ENCODE results near the gene CARD19.
"Not testable (repeated sequence)": the region's sequence is repeated elsewhere in the genome, so short reads cannot be mapped to it uniquely, and the experiment has no call there.

CARD19 gene

DNA sequence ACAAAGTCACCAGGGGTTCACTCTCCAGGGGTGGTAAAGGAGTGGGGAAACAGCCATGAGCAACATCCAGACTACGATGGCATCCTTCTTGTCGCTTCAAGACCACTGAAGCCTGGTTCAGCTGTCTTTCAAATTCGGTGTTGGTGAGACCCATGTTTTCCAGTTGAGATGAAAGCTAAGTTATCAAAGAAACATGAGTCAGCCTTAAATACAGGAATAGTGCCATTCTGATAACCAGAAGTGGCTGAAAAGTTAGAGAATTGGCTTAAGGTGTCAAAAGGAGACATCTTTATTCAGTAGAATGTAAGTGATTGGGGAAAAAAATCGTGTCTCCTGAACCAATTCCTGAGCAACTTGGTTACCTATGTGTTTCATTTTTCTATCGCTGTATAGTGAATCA, 7.0 kb upstream of the CARD19 start:
- DNase-seq = no peak

DNA sequence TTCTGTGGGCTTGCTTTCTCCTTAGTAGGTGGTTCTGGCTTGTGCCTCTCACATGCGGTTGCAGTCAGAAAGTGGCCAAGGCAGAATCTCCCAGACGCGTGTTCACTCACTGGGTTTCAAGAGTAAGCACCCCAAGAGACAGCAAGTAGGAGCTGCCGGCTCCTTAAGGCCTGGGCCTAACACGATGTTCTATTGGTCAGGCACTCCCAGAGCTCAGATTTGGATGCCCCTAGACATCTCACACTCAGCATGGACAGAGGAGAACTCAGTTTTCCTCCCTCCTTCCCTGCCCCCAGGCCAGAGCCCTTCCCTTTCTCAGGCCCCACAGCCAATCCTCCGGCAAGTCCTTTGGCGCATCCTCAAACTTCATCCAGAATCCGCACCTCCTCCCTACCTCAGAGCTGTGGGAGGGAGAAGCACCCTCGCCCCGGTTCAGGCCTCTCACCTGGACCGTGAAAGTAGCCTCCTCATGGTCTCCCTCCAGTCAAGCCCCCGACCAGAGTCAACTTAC, 6.5 kb upstream of the CARD19 start:
- no peak for DNase-seq

DNA sequence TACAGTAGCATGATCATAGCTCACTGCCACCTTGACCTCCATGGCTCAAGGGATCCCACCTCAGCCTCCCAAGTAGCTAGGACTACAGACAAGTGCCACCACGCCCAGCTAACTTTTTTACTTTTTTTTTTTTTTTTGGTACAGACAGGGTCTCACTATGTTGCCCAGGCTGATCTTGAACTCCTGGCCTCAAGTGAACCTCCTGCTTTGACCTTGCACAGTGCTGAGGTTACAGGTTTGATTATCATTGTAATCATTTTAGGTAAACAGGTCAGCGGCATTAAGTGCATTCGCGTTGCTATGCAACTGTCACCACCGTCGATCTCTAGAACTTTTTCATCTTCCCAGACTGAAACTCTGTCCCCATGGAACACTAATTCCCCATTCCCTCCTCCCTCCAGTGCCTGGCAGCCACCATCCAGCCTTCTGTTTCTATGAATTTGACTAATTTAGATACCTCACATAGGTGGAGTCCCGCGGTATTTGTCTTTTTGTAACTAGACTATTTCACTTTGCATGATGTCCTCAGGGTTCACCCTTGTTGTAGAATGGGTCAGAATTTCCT, 5.8 kb upstream of the CARD19 start:
- DNase-seq = no peak

DNA sequence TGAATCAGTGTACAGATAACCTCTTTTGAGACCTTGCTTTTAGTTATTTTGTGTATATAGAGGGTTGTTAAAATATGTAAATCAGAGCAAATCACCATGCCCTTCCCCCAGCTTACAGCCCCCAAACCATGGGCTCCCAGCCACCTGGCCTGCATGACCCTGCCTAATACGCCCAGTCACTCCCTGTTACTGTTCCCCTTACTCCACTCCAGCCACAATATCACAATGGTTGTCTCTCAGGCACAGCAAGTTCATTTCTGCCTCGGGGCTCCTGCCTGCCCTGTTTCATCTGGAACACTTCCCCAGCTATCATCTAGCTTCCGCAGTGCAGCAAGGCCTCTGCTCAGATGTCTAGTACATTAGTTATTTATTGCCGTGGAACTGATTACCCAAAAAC, 5.0 kb upstream of the CARD19 start:
- DNase-seq = no peak

DNA sequence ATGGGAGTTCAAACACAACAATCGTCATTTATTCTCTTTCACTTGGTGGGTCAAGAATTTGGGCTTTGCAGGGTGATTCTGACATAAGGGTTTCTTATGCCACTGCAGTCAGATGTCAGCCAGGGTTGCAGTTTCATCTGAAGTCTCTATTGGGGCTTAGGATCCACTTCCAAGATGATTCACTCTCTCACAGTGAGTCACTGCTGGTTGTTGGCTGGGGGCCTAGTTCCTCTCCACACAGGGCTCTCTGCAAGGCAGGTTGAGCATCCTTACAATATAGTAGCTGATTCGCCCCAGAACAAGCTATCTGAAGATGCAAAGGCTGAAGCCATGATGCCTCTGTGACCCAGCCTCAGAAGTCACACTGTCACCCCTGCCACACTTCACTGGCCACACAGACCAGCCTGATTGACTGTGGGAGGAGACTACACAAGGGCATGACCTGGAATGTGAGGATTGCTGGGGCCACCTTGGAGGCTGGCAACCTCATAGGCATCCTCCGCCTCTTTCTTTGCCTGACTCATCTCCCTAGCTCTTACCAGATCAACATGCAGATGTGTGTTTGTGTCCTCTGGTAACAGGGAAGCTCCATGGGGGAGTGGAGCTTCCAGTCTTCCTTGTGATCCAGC, 4.5 kb upstream of the CARD19 start:
- DNase-seq = no peak

DNA sequence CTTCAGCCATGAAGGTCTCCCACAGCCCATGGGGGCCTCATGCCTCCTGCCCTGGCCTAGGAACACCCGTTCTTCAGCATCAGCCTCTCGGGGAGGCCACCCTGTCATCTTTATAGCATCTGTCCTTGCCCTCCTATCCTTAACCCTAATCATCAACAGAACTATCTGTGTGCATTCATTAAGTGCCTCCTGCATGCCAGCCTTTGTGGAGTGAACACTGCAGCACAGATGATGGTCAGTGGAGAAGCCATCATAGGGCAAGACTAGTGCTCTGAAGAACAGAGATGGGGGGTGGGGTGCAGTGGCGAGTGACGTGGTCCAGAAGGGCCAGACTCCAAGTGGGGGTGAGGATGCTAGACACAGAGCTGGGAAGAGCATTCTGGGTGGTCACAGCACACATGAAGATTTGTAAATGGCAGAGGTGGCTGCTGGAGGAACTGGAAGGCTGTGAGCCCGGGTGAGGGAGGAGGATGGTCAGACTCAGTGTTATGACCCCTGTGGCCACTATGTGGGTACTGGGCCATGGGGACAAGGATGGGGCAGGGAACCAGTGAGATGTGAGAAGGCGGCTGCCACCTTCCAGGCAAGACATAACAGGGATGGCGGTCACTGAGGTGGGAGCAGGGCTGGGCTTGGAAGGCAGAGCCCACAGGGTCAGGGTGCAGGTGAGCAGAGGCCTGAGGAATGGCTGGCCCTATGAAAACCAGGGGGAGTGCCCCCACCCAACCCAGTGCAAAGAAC, 3.6 kb upstream of the CARD19 start:
- no peak for DNase-seq

DNA sequence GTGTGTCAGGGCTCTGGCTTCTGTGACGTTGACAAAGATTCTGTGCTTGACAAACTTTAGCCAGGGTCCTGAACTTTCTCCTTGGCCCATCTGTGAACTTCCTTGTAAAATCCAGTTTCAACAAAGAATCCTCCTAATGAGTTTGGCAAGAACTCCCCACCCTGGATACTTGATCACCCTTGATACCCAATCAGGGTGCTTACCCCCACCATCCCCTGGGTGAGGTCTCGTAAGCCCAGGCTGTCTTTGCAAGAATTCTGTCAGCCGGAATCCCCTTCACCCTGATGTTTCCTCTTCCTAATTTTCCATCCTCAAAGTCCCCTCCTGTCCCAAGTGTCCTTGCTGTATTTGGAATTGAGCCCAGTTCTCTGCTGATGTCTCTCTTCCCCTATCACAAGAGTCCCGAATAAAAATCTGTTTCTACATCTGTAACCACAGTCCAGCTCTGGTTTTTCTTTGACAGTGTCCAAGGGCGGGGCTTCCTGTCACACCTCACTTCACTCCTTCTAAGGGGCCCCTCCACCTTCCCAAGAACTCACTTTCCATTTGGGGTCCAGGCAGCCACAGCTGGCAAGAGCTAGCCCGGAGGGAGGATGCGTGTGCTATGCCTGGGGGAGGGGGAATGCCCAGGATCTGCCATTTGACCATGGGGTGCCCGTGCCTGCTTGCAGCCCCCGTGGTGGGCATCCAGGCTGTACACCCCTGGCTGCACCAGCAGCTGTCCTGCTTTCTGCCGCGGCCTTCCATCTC, 2.7 kb upstream of the CARD19 start:
- peak in 1 of 2 experiments; percentile 10 for DNase-seq

DNA sequence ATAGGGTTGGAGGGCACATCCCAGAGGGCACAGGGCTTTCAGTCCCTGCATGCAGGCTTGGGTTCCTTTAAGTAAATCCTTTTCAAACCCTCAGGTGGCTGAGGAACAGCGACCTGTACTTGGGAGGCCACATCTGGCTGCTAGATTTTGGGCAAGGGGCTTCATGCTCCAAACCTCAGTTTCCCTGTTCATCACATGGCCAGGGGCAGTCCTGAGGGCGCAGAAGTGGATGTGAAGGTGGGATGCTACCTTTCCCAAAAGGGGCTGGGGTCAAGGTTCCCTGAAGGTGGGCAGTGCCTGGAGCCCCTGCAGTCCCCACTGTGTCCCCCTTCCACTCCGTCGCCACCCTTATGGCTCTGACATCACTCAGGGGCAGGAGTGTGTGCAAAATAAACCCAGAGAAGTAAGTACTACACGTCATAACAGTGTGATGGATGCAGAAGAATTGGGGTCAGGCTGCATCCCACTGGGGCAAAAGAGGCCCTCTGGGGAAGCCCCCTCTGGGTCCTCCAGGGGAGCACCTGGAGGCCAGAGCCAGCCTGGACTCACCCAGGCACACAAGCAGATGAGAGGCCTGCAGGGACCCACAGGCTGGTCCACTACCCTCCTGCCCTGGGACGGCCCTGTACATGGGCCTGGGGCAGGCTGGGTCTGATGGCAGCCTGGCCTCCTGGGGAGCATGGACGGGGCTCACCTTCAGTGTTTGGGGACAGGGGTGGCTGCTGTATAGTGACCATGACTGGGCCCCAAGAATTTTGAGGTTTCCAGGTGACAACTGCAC, 1.9 kb upstream of the CARD19 start:
- DNase-seq = no peak

DNA sequence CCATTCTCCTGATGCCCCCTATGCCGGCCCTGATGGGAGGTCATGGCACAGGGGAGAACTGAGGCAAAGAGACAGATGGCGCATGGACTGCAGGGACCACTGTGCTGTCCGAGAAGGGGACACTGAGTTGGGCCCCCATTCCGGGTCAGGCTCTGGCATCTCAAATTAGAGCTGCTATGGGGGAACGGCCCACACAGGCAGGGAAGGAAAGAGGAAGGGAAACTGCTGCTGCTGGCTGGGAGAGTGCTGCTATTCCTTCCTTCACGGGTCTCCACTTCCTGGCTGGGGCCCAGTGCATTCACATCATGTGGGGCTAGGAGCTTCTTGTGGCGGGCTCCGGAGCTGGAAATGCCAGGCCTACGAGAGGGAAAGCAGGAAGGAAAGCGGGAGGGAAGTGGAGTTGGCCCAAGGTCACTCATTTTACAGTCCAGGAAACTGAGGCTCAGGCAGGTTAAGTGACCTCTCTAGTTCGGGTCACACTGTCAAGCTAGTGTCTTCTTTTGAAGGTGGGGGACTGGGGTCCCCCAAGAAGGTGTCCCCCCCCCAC, 1.3 kb upstream of the CARD19 start:
- no peak for DNase-seq

DNA sequence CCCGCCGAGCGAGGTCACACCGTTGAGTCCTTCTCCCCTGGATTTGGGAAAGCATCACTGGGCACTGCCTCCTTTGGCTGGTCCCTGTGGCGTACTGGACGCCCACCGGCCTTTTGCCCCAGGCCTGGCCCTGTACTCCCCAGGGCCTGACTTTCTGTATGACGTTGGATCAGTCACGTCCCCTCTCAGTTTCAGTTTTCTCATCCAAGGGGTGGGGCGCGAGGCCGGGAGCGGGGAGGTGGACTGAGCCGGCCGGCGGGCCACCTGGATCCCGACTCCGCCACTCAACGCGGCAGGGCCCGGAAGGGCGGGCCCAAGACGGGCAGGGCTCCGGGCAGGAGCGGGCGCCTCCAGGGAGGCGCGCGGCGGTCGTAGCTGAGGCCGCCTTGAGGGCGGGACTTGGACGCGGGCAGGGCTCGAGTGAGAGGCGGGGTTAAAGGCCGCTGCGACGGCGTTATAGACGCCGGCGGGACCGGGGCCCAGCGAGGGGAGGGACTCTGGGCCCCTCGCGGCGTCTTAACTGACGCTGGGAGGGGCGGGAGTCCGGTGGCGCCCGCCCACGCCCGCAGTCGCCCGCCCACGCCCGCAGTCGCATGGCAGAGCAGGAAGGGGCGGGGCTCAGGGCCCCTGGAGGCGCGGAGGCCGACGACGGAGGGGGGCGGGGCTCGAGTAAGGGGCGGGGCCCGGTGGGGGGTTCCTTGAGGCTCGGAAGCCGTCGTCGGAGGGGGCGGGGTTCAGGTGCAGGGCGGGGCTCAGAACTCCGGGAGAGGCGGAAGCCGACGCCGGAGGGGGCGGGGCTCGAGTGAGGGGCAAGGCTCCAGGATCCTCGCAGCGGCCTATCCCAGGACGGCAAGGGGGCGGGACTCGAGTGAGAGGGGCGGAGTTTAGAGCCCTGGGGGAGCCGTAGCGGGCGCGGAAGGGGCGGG, 549 bp upstream of the CARD19 start:
- DNase-seq = peak; percentile 99 to 100

DNA sequence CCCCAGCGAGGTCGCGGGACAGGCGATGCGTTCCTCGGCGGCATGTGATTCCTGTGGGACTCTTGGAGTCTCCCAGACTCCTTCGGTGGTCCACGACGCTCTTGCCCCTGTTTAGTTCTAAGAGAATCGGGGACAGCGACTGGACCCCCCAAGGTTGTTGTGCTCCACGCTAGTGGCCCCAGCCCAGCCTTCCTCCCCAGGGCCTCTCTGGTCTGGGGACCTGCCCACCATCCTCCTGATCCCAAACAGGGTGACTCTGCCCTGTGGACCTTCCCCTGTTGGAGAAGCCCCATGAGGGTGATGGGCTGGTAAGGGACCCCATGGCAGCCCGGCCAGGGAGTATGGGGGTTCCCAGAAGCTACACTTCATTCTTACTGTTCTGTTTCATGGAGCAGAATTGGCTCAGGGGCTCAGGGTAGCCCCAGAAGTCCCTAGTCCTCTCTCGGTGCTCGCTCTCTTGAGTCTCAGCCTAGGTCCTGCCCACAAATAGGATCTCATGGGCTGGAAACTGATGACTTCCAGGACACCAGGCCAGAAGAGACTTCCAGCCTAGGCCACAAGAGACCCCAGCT, 880 bp downstream of the CARD19 start:
- DNase-seq = no peak

DNA sequence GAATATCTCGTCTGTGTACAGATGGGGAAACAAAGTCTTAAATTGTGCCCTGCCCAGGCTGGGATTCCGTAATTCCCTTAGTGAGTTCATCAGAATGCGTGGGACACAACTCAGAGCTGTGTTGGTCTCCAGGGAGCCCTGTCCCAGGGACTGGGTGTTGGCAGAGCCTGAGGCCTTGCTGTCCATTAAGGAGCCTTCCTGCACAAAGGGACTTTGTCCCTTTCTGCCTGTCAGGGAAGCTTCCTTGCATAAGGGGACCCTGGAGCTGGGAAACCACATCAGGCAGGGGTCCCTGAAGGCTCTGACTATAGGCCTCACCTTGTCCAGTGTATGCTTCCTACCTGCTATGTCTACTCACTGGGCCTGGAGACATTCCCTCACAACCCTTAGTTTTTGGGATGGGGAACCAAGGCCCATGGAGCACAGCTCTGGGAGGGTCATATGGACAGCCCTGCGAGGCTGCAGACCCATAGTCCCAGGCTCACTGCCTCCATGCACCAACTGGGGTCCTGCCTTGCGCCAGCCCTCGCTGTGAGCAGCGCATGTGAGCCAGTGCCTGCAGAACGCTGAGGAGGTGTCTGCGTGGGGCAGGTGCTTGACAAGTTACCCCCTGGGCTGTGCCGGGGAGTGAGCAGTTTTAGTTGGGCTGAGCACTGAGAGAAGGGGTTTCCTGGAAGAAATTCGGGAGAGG, 1.6 kb downstream of the CARD19 start:
- DNase-seq = no peak

DNA sequence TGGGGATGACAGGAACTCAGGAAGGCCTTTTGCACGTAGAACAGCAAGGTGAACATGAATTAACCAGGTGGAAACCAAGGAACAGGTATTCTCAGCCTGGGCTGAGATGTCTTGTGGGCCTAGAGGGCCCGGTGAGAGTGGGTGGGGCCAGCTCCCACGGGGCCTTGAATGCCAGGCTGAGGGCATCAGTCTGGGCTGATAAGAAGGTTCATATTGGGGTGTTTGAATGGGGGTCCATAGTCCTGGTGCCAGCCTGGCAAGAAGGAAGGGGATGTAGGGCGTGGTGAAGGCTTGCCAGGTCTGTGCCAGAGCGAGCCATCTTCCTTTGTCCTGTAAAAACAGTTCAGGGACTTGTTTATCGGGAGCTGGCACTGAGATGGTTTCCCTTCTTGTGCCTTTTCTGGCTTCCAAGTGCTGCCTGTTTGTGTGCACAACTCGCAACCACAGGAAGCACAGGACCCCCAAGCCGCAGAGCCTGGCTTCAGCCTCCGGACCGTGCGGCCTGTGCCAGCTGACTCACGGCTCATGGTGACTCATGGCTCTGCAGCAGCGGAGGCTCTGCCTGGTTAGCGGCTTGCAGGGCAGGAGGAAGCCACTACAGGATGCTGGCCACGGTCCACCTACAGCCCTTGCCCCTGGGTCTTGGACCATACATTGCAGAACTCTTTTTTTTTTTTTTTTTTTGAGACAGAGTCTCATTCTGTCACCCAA, 2.4 kb downstream of the CARD19 start:
- DNase-seq = peak; percentile 88 to 92

DNA sequence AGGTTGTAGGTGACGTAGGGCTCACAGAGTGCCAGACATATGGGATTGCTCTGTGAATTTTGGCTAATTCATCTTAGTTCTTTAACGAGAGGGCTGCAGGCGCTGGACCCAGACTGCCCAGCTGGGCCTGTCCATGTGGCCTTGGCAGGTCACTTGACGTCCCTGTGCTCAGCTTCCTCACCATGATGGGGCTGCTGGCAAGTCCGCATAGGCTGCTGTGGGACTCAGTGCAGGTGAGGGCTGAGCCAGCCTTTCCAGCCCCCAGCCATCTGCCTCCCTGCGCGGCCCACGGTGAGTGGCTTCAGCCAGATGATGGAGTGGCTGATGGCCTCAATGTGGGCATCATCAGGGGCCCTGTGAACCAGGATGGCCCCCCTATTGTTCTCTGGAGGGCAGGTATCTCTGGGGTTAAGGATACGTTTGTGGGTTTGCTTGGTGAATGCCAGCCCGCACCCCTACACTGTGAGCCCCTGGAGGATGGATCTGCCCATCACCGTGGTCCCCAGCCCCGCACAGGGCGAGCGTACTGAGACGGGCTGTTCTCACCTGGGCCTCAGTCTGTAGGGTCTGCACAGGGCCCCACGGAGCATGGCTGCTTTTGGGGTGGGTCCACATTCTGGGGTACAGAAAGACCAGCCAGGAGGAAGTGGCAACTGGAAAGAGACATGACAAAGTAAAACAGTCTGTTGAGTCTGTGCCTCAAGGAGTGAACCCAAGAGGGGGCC, 3.7 kb downstream of the CARD19 start:
- no peak for DNase-seq

DNA sequence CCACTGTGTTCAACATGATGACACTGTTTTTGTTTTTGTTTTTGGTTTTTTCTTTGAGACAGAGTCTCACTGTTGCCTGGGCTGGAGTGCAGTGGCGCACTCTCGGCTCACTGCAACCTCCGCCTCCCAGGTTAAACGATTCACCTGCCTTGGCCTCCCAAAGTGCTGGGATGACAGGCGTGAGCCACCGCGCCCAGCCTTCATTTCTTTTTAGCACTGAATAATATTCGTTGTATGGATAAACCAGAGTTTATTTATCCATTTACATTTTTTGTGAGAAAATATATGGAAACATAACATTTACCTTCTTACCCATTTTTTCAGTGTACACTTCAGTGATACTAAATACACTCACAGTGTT, 4.2 kb downstream of the CARD19 start:
- no peak for DNase-seq

DNA sequence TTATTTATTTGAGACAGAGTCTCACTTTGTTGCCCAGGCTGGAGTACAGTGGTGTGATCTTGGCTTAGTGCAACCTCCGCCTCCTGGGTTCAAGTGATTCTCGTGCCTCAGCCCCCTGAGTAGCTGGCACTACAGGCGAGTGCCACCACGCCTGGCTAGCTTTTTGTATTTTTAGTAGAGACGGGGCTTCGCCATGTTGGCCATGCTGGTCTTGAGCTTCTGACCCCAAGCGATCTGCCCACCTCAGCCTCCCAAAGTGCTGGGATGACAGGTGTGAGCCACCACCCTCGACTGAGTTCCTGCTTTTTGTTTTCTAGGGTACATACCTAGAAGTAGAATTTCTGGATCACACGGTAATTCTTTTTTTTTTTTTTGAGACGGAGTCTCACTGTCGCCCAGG, 5.1 kb downstream of the CARD19 start:
- not testable (repeated sequence) for DNase-seq

DNA sequence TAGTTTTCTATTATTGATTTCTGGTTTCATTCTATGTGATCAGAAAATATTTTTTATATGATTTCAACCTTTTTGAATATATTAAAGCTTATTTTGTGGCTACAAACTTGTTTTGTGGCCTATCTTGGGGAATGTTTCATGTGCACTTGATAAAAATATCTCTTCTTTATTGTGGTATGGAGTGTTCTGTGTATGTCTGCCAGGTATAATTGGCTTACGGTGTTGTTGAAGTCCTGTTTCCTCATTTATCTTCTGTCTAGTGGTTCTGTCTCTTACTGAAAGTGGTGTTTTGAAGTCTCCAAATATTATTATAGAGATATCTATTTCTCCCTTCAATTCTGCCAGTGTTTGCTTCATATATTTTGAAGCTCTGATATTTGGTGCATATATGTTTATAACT, 9.6 kb downstream of the CARD19 start:
- DNase-seq = no peak

DNA sequence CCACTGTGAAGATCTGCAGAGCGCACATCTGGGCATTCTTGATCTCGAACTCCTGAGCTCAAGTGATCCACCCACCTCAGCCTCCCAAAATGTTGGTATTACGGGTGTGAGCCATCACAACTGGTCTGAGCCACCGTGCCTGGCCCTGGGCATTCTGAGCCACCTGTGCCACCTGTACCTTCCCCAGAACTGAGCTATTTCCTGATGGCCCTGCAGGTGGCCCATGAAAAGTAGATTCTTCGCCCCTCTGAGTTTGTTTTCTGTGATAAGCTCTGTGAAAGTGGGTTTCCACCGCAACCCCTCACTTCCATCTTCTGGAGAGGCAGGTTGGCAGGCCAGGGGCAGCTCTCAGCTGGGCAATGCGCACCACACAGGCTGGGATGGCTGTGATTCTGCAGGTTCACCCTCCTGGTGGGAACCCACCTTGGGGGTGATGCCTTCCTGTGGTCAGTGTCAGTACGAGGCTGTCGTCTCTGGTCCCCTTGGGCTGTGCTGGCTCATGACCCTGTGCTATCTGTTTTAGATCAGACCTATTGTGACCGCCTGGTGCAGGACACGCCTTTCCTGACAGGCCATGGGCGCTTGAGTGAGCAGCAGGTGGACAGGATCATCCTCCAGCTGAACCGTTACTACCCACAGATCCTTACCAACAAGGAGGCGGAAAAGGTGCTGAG, 11.3 kb downstream of the CARD19 start:
- DNase-seq = no peak

DNA sequence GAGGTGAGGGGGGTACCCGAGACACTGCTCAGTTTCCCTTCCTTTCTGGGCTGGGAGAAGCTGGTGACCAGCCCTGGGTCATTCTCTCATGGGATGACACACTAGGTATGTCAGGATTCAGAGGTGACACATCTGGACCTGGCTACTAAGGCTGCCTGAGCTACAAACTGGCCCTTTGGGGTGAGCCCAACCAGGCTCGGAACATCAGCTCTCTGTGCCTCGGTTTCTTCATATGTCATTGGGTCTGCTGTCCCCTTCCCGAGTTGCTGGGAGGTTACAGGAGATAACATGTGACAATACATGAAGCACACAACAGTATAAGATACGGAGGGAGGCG, 11.8 kb downstream of the CARD19 start:
- DNase-seq = no peak
